COLO668 (cell line): ENCODE measurements around the gene AP3M1.
"Not testable (repeated sequence)": the region's sequence is repeated elsewhere in the genome, so short reads cannot be mapped to it uniquely, and the experiment has no call there.

Experiments used
- DNase-seq: peaks from one replicate; lab custom pipeline; 2025; ENCODE audit not compliant: unreplicated experiment; lab: John Stamatoyannopoulos, UW

AP3M1 gene, protein sequence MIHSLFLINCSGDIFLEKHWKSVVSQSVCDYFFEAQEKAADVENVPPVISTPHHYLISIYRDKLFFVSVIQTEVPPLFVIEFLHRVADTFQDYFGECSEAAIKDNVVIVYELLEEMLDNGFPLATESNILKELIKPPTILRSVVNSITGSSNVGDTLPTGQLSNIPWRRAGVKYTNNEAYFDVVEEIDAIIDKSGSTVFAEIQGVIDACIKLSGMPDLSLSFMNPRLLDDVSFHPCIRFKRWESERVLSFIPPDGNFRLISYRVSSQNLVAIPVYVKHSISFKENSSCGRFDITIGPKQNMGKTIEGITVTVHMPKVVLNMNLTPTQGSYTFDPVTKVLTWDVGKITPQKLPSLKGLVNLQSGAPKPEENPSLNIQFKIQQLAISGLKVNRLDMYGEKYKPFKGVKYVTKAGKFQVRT

DNA sequence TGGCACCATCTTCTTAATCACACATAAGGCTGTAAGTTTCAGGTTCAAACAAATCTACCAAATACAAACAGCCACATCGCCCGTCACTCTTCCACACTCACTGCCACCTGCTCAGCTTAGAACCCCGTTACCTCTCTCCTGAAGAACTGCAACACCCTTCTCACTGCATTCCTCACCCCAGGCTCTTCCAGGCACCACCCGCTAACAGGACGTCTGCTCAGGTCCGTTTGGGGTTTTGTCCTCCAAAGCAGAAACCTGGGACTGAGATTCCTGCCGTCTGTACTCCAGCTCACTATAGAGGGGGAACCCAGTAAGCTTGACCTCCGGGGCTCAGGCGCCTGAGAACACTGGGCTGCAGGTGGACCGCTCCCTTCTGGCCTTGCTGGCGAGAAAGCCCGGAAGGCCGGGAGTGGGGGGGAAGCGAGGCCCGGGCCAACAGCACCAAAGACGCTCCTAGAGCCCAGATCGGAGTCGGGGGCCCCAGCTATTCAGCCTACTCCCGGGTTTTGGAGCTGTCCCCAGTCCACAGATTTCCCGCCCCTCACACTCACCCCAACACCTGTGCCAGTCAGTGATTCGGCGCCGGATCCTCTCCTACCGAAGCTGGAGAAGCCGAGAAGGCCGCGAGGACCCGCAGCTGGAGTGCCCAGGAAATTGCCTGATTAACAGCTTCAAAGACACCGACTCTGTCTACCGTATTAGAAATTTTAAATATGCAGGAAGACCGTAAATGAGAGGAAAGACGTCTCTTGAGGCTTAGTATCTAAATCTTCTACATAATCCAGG lies at the start of gene AP3M1:
Gene AP3M1, minus strand, starts transcription at position 625 of the 786 bp plus-strand sequence. CDS start 12,449 bp downstream, outside the sequence.
- peak; percentile 82 for DNase-seq

DNA sequence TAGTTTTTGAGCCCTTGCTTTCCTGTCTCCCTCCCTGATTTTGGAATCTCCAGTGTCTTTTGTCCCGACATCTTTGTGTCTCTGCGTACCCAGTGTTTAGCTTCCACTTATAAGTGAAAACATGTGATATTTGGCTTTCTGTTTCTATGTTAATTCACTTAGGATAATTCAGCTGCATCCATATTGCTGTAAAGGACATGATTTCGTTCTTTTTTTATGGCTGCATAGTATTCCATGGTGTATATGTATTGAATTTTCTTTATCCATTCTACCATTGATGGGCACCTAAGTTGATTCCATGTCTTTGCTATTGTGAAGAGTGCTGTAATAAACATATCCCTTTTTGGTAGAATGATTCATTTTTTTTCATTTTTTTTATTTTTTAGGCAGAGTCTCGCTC lies 48.7 kb upstream of the AP3M1 start:
- no peak for DNase-seq

DNA sequence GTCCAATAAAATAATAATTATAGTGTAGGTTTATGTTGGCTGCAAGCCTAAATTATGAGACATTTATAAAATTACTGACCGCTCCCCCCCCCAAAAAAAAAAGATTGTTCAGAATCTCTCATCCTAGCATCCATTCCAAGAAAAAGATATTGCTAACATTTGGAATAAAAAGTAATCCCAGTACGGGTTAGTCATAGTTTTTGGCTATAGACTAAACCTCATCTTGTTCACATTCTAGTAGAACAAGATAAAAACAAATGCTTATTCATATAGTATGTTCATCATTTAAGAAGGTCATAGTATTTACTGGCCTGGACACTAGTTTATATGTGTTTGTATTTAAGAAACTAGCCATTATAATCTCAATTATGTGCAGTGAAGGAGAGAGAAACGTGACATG lies 44.4 kb upstream of the AP3M1 start:
- DNase-seq, result no peak

DNA sequence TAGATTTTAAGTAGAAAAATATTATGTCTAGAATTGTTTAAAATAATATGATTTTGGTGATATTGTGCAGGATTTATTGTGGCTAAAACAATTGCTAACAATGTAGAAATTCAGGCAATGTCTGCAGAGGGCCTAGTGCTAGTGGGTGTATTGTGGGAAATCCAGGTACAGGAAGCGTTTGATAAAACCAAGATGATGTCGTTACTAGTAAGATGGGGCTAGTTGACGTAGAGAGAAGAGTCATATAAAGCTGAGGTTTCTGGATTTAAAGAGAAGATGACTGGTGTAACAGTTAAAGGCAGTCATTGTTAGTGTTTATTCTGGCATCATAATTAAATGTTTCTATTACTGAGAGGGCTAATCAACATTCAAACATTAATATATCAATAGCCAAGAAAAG lies 43.9 kb upstream of the AP3M1 start:
- DNase-seq, result no peak

DNA sequence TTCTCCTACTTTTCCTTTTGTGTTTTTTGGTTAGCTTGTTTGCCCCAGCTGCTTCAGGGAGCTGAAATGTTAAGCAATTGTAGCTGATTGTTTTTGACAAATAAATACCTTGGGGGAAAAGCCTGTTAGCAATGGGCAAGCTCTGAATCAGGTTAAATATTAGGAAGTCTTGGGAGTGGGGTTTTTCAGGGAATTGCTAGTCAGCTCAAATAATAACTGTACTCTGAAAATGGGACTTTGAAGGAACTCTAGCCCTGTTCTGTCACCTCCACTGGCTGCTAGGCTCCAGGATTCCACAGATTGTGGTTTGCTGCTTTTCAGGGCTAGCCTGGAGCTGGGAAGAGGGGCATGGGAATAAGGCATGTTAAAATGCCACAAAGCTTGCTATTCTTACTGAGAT lies 39.9 kb upstream of the AP3M1 start:
- no peak for DNase-seq

DNA sequence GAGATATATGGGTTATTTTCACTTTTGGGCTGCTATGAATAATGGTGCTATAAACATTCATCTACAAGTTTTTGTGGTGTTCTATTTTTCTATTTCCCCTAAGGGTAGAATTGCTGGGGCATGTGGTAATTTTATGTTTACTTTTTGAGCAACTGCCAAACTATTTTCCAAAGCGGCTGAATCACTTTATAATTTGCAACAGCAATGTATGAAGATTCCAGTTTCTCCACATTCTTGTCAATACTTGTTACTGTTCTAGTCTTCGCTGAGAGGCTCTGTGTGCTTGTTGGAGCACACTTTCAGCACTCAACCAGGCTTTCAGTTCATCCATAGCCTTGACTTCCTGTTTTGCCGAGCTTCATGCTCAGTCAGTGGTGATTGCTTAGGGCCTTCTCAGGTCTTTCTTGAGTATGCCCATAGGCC lies 39.4 kb upstream of the AP3M1 start:
- DNase-seq, result no peak

DNA sequence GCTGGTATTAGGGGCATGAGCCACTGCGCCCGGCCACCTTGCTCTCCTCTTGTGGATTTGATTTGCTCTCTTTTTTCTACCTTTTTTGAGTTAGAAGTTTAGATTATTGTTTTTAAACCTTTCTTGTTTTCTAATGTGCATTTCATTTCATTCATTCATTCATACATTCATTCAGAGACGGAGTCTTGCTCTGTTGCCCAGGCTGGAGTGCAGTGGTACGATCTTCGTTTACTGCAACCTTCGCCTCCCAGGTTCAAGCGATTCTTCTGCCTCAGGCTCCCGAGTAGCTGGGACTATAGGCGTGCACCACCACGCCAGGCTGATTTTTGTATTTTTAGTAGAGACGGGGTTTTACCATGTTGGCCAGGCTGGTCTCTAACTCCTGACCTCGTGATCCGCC lies 38.0 kb upstream of the AP3M1 start:
- DNase-seq, result not testable (repeated sequence)

DNA sequence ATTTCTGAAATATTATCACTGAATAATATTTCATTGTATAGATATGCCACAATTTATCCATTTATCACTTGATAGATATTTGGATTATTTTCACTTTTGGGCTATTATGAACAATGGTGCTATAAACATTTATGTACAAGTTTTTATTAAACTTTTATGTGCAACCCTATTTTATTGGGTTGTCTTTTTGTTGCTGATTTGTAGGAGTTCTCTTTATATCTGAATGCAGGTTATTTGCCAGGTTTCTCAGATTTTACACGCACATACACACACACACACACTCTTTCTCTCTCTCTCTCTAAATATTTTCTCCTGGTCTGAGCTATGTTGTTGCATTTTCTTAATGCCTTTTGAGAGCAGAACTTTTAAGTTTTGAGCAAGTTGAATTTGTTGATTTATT lies 36.6 kb upstream of the AP3M1 start:
- DNase-seq, result no peak

DNA sequence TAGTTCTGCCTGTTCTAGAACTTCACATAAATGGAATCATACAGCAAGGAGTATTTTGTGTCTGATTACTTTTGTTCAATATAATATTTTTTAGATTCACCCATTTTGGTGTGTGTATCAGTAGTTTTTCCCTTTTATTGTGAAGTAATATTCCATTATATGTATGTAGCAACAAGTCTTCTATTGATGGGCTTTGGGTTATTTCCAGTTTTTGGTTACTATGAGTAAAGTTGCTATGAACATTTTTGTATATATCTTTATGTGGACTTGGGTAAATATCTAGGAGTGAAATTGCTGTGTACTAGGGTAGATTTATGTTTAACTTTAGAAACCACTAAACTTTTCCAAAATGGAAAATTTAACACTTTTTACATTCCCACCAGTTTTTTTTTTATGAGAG lies 36.0 kb upstream of the AP3M1 start:
- no peak for DNase-seq

DNA sequence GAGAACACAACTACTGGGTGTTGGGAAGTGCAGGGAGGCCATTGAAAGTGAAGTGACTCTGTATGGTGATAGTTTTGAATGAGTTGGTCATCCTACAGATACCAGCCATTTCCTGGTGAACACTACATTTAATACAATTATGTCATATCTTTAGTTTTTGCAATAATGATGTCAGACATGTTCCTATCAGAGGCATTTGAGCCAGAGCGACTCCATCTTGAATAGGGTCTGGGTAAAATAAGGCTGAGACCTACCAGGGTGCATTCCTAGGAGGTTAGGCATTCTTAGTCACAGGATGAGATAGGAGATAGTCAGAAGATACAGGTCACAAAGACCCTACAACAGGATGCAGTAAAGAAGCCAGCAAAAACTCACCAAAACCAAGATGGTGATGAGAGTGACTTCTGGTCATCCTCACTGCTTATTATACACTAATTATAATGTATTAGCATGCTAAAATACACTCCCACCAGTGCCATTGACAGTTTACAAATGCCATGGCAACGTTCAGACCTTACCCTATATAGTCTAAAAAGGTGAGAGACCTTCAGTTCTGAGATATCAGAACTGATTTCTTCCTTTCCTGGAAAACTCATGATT lies 28.6 kb upstream of the AP3M1 start:
- DNase-seq, result no peak

DNA sequence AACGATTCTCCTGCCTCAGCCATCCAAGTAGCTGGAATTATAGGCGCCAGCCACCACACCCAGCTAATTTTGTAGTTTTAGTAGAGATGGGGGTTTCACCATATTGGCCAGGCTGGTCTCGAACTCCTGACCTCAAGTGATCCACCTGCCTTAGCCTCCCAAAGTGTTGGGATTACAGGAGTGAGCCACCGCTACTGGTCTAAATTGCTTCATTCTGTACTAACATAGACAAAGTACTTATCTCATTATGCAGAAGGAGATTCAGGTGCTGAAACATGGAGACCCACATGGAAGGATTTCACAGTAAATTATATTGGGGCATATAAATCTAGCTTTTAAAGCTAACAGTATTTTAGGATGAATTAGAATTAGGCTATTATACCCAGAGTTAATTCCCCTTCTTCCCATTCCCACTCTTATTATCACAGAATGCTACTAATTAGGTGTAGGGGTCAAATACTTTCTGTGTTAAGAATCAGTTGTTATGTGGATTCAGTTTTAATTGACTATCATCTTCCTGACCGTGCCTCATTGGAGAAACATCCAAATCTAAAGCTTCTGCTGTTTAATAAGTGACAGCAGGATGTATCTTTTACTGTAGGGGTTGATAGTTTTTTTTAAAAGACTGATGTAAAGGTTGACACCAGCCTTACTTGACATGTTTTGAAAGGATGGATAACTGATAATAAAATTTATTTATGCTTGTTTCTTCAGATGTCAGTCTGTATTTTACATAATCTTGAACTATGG lies 27.6 kb upstream of the AP3M1 start:
- no peak for DNase-seq

DNA sequence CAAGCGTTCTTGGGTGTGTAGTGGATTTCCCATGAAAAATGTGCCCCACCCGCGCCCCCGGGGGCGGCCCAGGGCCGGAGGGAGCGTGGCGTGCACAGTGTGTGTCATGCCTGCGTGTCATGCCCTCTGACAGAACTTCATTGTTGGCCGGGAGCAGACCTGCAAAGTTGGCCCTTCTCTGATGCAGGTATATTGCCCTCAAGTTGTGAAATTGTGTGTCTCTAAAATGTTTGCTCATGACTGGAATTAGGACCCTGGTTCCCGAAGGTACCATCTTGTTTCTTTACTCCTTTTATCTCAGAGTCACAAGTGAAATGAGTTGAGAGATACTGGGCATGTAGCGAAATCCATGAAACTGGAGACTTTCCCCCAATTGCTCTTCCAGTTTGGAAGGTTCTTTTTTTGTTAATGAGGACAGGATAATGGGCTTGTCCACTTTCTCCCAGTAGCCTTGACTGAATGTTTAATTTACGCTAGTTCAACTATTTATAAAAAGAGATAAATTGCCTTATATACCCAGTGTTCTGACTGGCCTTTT lies 26.6 kb upstream of the AP3M1 start:
- peak; percentile 38 for DNase-seq

DNA sequence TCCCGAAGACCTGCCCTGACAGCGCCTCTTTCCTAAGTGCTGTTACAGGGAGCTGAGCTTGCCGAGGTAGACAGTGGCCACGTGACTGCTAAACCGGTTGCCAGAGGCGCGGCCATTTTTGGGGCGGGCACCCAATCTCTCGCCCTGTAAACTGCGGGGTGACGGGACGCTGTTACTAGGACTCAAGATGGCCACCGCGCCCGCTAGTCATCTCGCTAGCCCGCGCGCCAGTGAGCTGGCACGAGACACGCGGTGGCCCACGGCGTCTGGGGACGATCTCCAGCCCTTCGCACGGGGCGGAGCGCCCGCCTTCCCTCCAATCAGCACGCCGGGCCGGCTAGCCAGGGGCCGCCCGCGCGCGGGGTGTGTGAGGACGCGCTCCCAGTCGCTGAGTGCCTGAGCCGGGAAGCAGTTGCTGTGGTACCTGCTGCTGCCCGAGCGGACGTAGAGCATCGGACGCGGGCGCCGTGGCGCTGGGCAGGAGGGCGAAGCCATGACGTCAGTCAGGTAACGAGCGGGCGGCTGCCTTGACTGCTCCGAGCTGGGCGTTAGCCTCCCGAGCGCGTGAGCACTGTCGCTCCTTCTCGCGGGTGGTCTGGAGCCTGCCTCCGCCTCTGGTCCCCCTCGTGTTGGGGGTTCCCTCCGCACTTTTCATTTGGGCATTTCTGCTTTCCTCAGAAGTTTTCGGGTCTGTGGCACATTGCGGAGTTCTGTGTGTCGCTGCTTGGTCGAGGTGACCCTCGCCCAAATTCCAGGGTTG lies 25.9 kb upstream of the AP3M1 start:
- DNase-seq, result peak; percentile 97

DNA sequence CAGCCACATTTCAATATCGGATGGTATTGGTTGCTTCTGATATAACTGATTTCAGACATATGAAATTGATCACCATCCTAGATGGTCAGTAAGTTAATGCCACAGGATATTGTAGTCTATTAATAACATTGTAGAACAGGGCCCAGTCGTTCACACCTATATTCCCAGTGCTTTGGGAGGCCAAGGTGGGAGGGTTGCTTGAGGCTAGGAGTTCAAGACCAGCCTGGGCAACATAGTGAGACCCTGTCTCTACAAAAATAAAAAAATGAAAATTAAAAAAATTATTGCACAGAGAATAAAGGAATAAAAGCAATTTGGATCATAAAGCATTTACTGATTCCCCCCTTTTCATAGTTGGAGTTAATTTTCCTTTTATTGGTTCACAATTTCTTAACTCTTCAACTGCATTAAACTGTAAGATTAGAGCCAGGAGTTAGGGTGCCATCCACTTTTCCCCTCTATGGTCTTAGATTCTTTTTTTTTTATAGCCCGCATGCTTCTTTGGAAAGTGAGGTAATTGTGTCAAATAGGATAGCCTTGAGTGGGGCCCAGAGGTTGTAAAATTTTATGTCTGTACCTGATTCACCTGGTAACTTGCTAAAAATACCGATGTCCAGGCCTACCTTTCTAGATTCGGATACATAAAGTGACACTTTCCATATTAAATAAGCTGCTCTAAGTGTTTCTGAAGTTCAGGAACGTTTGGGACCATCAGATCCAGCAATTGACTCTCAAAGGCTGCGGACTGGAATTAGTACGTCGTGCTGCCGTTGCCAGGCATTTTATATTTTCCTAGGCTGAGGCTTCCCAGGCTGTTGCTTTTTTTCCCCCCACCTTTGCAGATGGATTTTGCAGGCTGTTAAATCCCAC lies 25.1 kb upstream of the AP3M1 start:
- DNase-seq, result no peak

DNA sequence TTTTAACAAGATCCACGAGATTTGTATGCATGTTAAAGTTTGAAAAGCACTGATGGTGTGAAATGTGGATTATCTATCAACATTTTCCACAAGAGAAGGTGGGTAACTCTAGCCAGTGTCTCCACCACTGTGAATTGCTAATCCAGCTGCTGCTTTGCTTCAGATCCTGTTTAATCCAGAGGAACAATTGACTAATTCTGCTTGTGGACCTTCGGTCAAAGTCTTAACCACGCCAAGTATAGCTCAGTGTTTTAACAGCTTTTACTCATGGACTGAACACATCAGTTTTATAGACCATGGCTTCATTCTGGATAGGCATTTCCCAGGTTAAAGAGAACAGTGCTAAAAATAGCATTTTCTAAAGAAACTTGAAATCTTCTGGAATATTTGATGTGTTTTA lies 23.9 kb upstream of the AP3M1 start:
- DNase-seq, result no peak

DNA sequence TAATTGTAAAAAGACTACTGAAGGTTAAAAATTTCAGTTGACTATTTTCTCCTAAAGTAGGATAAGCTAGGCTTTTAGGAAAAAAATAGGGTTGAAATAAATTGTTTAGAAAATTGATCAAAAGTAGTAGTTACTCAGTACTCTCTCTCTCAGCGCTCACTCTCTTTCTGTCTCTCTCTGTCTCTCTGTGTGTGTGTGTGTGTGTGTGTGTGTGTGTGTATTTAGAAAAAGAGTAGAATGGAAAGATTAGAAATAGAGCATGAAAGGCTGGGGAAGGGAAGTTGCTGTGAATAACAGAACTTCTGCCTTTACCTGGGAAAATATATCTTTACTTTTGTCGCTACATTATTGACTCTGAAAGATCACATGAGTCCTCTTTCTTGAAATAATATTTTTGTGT lies 21.0 kb upstream of the AP3M1 start:
- no peak for DNase-seq

DNA sequence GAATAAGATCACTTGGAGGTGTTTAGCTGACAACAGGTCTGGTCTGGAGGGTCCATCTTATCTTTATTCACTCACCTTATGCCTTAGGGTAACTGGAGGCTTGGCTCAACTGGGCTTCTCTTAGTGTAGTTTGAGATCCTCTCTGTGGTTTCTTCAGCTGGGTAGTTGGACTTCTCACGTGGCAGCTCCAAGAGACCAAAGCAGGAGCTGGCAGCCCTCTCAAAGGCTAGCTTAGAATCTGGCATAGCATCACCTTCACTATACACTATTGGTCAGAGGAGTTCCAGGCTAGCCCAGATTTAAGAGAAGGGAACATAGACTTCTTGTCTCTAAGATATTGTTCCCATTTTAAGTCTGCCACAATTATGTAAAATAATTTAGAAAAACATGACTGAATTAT lies 16.8 kb upstream of the AP3M1 start:
- DNase-seq, result no peak

DNA sequence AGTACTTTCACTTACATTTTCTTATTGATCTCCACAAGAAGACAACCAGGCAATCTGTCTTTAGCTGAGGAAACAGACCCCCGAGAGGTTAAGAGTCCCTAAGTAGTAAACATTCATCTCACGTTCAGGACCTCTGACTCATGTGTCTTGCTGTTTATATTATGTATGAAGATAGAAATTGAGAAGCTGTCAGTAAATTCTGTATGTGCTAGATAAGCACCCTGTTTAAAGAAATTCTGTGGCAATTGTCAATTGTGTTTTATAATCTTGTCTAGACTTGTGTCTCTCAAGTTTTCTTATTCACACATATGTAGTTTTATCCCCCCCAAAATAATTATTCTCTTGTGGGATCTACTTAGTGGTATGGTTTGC lies 14.9 kb upstream of the AP3M1 start:
- DNase-seq, result no peak
